ENCODE results near the gene GYG1.

The GYG1 gene

GRCh38 chr3:148964809-148965208, 26.5 kb upstream of the GYG1 start:
- H3K4me3 ChIP-seq (ENCODE audit: control insufficient read depth, low read depth, low read length), result no peak overlapping the region
- TF ChIP-seq CTCF (conservative IDR thresholded peaks at IDR 0.05; ENCODE audit: control insufficient read depth, insufficient read depth, low read depth, low read length), result no peak
- no peak for DNase-seq (ENCODE audit: low read depth)

DNA sequence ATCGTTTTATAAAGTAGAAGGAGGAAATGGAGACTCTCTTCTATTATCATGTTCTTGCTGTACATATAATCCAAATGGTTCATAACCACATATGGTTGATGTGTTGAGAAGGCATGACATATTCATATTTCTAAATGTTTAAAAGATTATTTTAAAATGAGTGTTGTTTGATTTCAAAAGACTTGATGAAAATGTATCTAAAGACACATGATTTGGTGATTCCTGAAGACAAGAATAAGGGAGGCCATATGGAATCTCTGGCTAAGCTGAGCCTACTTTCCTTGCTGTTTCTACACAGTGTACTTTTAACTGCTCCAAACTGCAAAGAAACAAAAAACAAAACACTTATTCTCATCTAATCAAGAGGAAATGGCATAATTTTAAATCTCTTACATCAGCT, 23.0 kb upstream of the GYG1 start:
- H3K4me3 ChIP-seq (ENCODE audit: control insufficient read depth, low read depth, low read length), result no peak overlapping the region
- TF ChIP-seq CTCF (conservative IDR thresholded peaks at IDR 0.05; ENCODE audit: control insufficient read depth, insufficient read depth, low read depth, low read length), result no peak
- no peak for DNase-seq (ENCODE audit: low read depth)

- TF ChIP-seq CTCF (conservative IDR thresholded peaks at IDR 0.05; ENCODE audit: control insufficient read depth, insufficient read depth, low read depth, low read length), result no peak
- H3K4me3 ChIP-seq (ENCODE audit: control insufficient read depth, low read depth, low read length), result no peak overlapping the region
- DNase-seq (ENCODE audit: low read depth), result no peak
These were observed 21.1 kb upstream of the GYG1 start for GRCh38 chr3:148970271-148970670.

GRCh38 chr3:148971401-148972163, 19.8 kb upstream of the GYG1 start:
- H3K4me3 ChIP-seq (ENCODE audit: control insufficient read depth, low read depth, low read length), result no peak overlapping the region
- no peak for DNase-seq (ENCODE audit: low read depth)
- TF ChIP-seq CTCF (conservative IDR thresholded peaks at IDR 0.05; ENCODE audit: control insufficient read depth, insufficient read depth, low read depth, low read length), result no peak

DNA sequence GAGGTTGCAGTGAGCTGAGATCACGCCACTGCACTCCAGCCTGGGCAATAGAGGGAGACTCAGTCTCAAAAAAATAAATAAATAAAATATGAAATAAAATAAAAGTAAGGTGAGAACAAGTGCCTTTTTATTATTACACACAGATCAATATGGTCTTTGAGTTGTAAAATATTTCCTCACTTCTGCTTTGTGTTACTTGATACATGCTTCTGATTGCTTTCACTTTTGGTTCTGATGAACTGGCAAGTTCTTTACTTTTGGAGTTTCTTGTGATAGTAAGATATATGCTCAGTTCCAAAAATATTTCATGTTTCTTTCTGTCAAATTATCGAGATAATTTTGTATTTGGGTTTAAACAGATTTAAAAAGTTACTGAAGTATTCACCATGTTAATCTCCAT, 16.6 kb upstream of the GYG1 start:
- H3K4me3 ChIP-seq (ENCODE audit: control insufficient read depth, low read depth, low read length), result peak overlapping the region; percentile 36
- no peak for TF ChIP-seq CTCF (conservative IDR thresholded peaks at IDR 0.05; ENCODE audit: control insufficient read depth, insufficient read depth, low read depth, low read length)
- DNase-seq (ENCODE audit: low read depth), result peak; percentile 25

- H3K4me3 ChIP-seq (ENCODE audit: control insufficient read depth, low read depth, low read length), result peak overlapping the region; percentile 36
- peak; percentile 41 for DNase-seq (ENCODE audit: low read depth)
- TF ChIP-seq CTCF (conservative IDR thresholded peaks at IDR 0.05; ENCODE audit: control insufficient read depth, insufficient read depth, low read depth, low read length), result peak; percentile 7
These were observed 16.1 kb upstream of the GYG1 start for GRCh38 chr3:148975248-148975647.

Data from fibroblast of mammary gland (primary cell).